Stimulated activated CD4-positive, alpha-beta T cell treated with anti-CD3 and anti-CD28 coated beads, Interleukin-12 subunit alpha, Interleukin-12 subunit beta, amount 100 ng/mL, for 48 hours (primary cell): ENCODE measurements around the gene WDR1.

Experiments
- DNase-seq, 3 donors: peaks; one replicate each; pipeline ENCODE4 v3.0.0-alpha.2; 2020; ENCODE audit warnings: low read depth in 2 of 3, low spot score in 1 of 3

Gene WDR1

DNA sequence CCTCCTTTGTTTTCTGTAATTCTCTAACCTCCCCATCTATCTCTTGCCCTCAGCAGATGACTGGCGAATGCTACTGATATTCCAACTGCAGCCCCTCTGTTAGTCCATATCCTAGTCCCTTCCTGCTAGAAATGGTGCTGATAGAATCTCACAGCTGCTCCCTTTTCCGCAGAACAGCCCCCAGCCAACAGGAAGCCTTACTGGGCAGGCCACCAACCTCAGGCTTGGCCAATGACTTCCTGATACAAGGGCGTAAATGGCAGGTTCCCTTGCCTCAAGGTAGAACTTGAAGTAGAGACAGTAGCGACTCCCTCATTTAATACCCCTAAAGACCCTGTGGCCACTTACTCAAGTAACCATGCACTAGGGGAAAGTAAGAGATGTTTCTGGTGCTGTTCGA, 68.6 kb downstream of the WDR1 start:
- DNase-seq = no peak

DNA sequence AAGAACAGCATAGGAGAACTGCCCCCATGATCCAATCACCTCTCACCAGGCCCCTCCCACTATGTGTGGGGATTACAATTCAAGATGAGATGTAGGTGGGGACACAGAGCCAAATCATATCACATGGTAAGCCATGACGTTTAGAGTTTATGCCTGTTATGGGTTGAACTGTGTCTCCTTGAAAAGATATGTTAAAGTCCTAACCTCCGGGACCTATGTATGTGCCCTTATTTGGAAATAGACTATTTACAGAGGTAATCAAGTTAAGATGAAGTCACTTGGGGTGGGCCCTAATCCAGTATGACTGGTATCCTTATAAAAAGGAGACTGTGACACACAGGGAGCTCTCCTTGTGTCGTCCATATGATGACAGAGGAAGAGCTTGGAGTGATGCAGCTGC, 70.1 kb downstream of the WDR1 start:
- DNase-seq = no peak

DNA sequence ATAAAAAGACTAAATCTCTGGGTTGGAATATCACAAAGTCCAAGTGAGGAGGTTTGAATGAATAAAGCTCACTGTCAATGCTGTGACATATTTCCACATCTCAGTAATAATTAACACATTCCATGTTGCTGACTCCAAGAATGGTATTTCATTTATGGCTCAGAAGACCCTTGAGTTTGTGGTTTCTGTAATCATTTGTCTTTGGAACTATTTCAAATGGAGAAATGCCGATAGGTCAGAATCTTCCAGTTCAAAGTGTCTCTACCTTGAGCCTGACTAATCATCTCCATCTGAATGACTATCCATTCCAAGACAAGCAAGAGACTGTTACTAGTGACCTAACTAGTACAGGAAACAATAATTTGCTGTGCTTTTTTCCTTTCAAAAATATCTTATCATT, 71.1 kb downstream of the WDR1 start:
- no peak for DNase-seq

DNA sequence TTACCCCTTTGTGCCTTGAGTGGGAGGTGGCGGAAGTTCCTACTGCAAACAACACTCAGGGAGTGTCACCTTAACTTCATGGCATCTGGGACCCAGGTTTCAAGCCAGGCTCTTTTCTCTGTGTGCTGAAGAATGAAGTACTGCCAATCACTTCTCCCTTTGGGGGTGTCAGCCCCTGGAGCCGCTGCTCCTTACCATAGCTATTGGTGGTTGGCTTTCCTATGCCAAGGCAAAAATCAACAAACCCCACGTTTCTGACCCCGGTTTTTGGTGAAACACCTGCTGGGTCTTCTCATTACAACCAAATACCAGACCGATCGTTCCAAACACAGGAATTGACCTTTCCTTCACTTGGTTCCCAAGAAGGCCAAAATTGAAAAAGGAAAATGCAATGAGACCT, 75.6 kb downstream of the WDR1 start:
- no peak for DNase-seq

DNA sequence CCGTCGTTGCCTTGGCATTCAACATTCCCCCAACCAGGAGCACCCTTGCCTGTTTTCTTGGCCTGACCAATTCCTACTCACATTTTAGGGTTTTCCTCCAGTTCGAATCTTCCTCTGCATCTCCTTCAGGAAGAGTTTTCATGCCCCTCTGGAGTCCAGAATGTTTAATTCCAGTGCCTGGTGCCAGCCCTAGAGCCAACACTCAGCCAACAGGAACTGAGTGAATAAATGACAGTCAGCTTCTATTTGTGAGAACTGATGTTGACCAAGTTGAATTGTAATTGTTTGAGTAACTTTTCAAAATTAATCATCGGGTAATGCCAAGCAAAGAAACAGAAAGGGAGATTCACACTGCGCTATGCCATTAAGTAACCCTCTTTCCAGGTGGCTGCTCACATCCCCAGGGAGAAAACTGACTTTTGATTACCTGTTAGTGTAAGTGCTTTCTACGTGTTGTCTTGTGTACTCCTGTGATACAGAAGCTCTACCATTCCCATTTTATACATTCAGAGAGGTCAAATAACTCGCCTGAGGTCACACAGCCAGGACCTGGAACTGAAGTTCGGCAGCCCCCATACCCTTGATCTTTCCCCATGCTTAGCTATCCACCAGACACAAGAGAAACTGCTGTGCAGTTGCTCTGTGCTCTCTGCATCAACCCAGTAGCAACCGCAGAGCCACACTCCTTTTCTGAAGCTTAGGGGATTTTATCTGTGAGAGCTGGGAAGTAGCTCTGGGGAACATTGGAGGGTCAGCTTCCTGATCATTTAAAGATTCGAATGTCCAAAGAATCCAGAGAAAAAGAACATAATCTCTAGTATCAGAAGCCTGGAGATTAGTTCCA, 76.3 kb downstream of the WDR1 start:
- no peak for DNase-seq

DNA sequence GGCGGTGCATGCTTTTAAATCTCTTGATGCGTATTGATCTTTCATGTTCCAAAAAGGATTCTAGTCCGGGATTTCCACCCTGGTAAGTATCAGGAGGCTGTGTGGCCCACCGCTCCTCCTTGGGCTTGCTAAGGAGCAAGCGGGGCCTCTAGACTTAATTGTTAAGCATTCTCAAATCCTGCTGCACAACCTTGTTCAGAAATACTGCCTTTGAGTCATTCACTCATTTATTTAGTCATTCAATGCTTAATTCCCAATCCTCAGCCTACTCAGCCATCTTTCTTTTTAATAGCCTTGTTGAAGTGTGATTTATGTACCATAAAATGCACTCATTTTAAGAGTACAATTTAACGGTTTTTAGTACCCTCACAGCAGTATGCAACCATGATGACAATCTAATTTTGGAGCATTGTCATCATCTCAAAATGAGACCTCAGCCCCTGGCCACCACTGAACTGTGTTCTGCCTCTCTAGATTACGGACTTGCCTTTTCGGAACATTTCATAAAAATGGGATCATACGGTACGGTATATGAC, 79.7 kb downstream of the WDR1 start:
- no peak for DNase-seq

DNA sequence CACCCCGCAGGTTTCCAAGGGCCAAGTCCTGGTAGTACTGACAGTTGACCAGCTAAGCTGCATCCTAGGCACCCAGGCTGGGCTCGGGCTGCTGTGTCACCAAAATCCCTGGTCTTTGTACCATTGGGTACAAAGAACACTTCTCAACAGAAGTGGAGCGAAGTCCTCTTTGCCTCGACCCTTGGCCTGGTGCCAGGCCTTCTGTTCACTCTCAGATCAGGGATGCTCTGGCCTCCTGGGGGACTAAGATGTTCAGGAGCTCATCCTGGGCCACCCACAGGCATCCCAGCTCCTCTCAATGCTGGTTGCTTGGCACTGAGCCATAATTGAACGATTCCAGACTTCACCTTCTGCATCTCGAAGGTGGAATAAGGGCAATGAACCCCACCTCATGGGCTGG, 81.5 kb downstream of the WDR1 start:
- DNase-seq = no peak

DNA sequence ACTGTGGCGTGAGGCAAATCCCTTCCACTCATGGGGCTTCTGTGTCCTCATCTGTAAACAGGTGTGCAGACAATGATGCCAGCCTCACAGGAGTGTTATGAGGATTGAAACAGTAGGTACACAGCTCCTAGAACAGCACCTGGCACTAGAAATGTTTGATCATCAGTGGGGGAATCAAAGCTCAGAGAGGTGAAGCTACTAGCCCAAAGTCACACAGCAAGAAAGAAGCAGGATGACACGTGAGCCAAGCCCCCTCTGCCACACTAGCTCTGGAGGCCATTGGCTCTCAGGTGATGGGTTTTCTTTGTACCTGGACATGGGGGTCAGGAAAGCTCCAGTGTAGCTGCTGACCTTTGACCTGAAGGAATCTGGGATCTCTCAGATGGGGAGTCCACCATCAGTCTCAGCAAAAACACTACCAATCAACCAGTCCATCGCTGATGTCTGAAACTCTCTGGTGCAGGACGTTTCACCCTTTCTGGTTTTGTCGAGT, 81.9 kb downstream of the WDR1 start:
- DNase-seq = no peak

DNA sequence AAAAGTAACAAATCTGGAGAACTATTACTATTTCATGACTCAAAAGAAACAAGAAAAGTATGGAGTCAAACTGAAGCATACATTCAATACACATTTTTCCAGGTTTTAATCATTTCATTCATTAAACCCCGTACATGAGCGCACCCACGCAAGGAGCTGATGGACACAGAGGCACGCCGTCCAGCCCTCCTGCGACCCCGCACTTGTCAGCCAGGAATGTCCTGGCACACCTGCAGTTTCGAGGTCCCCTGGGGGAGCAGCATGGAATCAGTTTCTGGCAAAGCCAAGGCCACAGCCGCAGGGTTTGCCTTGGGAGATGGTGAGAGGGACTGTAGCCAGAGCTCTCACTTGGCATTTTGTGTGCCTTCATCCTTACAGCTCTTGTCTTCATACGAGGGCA, 82.5 kb downstream of the WDR1 start:
- no peak for DNase-seq

DNA sequence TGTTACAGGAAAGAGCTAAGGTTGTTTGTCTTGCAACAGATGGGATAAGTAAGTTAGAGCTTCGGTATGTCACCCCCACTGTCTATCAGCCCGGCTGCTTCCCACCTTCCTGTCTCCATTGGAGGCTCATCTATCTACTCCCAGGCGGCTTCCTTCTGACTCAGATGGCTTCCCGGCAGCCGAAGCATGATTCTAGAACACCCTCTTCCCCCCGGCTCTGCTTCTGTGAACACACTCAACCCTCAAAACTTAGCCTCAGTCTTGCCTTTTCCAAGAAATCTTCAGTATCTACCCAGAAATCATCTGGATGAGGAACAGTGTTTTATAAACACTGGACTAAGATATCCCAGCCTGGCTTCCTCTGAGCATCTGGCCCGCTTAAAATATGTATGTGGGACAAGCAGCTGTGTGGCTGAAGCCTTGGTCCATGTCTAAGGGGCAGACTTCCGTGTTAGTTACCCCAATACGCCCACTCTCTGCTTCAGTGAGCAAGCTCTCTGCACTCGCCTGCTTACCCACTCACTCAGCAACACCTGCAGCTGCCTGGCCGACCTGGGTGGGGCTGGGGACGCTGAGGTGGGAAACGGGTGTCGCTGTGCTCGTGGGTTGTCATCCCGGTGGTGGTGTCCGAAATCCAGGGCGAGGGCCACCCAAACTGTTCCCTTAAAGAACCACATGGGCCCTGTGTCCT, 83.3 kb downstream of the WDR1 start:
- DNase-seq = no peak

DNA sequence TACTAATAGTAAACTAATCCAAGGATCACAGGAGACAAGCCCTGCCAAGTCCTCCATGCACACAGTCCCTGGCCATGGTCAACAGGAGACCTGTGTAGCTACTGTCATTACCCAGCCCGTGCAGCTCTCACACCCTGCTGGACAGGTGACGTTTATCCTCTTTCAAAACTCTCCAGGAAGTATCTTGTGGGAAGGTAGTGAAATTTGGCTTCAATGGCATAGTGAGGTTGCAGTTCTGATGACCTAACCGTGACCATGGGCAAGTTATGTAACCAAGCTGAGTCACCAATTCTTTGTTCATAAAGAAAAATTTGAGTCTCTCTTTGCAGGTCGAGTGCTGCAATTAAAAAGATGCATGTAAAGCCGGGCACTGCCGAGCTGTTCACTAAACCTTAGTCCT, 84.0 kb downstream of the WDR1 start:
- DNase-seq = no peak

DNA sequence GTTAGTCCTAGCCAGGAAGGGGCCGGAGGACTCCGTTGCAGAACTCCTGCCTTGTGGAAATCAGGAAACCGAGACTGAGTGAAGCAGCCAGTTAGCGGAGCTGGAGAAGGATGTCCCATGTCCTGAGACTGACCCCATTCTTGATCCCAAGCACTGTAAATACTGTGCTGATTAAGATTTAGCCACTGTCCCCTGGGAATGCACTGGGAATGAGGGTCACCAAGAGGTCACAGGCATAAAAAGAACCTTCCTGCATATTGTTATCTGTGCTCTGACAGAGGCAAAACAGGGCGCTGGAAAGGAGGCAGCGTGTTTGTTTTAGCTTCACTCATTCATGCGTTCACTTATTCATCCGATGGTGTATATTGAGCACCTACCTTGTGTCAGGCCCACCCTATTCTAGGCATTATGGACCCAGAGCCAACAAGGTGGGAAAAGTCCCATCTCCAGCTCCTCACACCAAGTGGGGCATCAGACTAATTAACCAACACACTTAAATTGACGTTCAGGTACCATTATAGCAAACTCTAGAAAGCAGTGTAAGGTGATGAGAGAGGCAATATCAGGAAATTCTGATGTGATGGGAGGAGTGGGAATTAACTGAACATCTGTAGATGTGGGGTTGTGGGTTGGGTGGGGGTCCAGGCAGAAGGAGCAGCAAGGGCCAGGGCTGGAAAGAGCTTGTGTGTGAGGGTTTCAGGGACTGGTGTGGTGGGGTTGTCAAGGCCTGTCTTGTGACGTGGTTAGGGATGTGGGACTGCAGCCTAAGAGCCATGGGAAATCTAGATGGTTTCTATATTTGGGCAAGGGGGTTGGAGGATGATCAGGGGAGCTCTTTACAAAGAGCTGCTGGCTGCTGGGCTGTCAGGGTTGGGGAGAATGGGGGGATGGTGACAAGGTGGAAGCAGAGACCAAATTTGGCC, 84.7 kb downstream of the WDR1 start:
- no peak for DNase-seq

DNA sequence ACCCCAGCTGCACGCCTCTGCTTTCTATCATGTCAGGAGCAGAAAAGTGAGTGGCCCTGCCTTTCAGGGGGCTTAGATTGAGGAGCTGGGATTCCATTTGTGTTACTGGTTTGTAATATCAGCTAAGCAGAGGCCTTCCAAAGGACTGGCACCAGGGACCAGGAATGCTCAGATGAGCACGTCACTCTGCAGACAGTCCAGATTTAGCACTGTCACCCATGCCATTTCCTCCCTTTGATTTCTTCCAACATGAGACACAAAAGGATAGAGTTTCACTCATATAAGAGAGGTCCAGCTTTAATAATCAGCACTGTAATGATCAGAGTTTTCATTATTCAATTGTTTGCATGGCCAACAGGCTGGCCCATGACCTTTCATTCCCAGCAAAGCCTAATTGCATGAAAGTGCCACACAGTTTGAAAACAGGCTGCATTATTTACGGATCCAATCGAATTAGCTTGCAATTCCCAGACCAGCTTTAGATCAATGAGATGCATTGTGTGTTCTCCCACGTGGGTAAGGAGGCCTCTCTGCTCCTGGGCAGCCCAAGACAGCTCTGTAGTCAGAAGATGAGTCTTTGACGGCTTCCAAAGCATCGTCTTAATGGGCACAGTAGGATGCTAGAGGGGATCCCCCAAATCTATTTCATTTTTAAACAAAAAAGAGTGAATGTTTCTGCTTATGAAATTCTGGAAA, 85.5 kb downstream of the WDR1 start:
- no peak for DNase-seq

DNA sequence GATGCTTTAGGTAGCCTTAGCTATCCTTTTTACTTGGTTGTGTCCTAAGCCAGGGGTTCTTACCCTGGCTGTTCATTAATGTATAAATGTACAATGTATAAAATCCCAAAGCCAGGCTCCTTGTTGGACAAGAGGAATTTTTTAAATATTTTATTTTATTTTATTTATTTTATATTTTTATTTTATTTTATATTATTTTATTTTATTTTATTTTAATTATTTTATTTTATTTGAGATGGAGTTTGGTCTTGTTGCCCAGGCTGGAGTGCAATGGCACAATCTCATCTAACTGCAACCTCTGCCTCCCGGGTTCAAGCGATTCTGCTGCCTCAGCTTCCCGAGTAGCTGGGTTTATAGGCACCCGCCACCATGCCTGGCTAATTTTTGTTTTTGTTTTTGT, 87.2 kb downstream of the WDR1 start:
- DNase-seq = no peak

DNA sequence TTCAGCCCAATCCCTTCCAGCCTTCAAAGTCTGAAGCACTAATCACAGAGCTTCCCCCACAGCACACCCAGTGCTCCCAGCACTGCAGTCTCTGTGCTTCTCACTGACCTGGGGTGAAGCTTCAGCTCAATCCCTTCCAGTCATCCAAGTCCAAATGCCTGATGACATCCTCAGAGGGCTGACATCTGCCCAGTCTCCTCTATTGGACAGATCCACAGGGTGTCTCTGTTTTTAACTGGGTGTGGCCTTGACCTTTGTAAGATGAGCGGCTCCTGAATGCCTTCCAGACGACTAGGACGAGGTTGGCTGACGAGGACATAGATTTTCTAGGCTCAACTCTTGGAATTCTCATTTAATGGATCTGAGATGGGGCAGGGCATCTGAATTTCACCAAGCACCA, 87.7 kb downstream of the WDR1 start:
- DNase-seq = no peak

DNA sequence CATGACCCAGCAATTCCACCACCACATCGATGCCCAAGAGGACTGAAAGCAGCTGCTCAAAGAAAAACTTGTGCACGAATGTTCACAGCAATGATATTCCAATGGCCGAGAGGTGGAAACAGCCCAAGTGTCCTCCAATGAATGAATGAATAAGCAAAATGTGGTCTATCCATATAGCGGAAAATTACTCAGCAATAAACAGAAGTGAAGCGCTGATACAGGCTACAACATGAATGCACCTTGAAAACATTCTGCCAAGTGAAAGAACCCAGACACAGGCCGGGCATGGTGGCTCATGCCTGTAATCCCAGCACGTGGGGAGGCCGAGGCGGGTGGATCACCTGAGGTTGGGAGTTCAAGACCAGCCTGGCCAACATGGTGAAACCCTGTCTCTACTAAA, 90.1 kb downstream of the WDR1 start:
- no peak for DNase-seq

DNA sequence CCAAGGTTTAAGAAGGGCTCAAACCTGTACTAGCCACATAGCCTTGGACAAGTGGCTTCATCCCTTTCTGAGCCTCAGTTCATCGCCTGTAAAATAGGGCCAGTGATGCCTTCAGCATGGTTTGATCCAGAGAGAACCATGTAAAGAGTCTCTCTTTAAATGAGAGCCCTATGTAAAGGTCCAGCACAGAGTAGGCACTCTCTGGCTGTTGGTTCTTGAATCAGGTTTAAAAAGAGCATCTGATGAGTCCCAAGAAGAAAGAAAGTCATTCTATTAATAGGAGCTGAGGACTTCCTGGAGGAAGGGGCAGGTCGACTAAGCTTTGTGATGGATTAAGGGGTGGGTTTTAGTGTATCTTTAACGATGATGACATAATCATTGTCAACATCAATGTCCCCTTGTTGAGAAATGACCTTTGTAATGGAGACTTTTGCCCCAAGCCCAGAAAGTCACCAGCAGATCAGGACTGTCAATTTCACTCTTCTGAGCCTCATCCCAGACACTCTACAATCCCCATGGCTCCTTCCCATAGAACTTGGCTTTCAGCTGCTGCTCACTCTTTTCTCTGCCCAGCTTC, 91.3 kb downstream of the WDR1 start:
- DNase-seq = no peak
